HG02798 (cell line): Measurements from ENCODE around the gene CIC.
"Not testable (repeated sequence)": the region's sequence is repeated elsewhere in the genome, so short reads cannot be mapped to it uniquely, and the experiment has no call there.

ENCODE experiments used
- ATAC-seq: cut with Tn5 transposase; IDR thresholded peaks from one replicate; pipeline ENCODE4 v1.9.1; 2021; ENCODE audit warnings: mild to moderate bottlenecking; ENCODE audit not compliant: unreplicated experiment, poor library complexity

CIC gene

DNA sequence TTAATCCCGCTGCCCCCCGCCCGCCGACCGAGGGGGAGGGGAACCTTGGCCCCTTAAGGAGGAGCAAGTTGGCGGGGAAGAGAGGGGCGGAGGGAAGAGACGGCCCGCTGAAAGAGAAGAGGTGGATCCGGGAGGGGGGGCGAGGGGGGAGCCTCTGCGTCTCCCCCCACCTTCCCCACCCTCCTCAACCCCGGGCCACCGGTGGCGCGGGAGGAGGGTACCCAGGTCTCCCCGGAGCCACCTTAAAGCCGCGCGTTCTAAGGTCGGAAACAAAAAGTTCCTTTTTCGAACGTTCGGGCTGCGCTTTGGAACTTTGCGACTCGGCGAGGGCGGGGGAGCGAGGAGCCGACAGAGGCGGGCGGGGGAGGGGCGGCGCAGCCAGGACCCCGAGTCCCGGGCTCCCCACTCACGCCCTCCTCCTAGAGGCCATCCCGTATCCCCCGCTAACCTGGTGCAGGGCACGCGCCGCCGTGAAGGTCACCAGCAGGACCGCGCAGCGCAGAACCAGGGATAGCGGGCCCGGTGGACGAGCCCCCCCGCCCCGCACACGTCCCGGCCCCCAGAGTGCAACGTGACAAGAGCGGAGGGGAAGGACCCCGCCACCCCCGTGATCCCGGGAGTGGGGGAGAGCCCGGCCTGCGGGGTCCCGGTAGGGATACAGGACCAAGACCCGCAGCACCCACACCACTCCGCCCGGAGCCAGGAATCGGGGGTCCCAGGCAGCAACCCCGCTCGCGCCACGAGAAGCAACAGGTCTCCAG lies 14.8 kb upstream of the CIC start:
- ATAC-seq = peak; percentile 34

DNA sequence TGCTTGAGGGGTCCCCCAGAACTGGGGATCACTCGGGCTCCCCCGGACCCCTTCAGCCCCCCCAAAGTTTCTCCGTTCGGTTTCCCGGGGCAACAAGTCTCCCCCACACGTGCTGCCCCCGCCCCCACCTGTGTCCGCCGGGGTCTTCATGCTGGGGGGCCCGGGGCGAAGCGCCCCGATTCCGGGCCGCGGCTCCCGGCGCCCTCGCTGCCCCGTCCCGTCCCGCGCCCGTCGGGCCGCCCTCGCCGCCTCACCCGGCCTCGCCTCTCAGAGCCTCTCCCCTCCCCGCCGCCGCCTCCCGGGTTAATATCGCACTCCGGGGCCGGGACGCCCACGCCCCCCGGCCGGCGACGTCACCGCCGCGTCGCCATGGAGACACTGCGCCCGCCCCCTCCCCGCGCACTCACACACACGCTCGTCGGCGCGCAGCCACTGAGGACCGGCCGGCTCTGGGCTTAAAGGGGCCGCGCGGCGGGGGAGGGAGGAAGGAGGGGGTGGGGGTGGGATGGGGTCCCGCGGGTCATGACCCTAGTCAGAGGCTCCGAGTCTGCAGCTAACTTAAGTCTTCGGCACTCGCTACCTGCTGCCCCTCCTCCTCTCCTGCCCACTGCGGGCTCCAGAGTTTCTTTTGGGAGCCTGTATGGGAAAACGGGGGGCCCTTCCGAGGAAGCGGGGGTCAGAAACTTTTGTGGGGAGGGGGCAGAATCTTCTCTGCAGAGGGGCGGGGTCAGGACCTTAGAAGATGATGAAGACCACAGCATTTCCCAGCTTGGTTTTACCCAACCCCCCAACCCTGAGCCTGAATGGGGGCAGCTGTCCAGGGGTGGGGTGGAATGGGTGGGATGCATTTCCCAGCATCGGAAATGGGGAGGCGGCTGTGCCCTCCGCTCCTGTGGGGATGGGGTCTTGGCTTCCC lies 13.9 kb upstream of the CIC start, which contains the start of gene ERF:
ERF (minus strand) TSS at position 279 of the 916 bp plus-strand sequence; CDS start at position 150, 129 bp downstream.
- ATAC-seq = peak; percentile 78

DNA sequence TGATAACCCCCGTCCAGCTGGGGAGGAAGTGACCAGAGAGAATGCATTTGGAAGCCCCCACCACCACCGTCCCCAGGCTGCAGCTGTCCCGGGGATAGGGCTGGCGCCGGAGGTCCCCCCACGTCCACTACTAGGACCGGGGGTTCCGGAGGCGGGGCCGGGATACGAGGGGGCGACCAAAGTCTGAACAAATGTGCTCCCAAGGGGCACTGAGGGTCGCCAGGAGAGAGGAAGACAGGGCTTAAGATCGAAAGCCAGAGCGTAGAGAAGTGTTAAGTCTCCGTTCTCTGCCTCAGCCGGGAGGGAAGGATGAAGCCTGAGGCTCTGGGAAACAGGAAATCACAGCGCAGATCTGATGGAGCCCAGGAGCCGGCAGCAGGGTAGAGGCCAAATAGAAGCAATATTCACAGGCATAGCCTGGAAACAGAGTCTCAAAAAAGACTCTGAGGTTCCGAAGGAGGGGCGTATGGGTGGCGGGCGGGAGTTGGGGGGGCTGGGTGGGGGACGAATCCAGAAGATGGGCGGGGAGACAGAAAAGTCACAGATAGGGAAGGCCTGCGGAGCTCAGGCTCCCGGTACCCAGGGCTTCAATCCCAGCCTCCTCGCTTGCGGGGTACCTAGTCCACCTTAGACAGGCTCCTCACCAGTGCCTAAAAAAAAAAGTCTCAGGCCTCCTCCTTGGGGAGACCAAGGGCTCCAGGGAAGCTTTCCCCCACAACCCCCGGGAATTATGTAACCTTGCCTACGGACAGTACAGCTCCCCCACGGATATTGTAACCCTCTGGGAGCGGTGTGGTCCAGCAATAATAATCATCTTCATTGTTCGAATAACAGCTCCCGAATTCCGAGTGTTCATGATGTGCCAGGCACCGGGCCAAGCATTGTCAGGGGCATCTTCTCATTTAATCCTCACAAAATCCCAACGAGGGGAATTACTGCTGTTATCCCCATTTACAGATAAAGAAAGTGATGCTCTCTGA lies 13.0 kb upstream of the CIC start:
- no peak for ATAC-seq

DNA sequence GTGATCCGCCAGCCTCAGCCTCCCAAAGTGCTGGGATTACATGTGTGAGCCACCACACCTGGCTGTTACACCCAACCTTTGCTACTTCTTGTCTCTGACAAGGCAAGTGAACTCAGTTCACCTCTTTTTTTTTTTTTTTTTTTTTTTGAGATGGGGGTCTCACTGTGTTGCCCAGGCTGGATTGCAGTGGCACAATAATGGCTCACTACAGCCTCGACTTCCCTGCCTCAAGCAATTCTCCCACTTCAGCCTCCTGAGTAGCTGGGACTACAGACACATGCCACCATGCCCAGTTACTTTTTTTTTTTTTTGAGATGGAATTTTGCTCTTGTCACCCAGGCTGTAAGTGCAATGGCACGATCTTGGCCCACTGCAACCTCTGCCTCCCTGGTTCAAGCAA lies 11.2 kb upstream of the CIC start:
- not testable (repeated sequence) for ATAC-seq

DNA sequence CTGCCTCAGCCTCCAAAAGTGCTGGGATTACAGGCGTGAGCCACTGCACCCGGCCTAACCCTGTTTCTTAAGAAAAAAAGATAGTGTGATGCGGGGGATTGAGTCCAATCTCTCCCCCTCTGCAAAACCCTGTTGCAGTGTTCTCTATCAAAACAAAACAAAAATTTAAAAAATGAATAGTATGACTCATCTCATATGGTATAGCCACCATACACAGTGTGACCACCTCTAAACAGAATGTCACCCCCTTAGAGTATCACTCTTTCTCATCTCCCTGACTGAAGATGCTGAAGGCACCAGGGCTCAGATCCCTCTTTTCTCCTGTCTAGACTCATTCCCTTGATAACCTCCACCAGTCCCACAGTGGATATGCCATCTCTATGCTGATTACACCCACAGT lies 7.3 kb upstream of the CIC start:
- no peak for ATAC-seq

DNA sequence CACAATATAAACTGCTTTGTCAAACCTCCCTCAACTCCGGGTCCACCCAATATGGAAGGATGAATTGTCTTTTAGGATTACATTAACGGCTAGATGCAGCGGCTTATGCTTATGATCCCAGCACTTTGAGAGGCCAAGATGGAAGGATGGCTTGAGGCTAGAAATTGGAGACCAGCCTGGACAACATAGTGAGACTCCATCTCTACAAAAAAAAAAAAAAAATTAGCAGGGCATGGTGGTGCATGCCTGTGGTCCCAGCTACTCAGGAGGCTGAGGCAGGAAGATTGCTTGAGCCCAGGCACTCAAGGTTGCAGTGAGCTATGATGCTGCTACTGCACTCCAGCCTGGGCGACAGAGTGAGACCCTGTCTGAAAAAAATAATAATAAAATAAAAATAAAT lies 2.9 kb upstream of the CIC start:
- not testable (repeated sequence) for ATAC-seq

DNA sequence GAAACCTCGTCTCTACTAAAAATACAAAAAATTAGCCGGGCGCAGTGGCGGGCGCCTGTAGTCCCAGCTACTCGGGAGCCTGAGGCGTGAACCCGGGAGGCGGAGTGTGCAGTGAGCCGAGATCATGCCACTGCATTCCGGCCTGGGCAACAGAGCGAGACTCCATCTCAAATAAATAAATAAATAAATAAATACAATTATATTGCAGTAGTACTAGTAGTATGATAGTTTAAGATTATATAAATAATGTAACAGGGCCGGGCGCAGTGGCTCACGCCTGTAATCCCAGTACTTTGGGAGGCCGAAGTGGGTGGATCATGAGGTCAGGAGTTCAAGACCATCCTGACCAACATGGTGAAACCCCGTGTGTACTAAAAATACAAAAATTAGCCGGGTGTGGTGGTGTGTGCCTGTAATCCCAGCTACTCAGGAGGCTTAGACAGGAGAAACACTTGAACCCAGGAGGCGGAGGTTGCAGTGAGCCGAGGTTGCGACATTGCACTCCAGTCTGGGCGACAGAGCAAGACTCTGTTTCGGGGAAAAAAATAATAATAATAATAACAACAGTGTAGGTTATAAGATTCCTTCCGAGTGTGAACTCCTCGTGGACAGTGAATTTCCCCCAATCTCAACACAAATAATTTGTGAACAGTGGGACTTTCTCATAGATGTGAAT lies 2.0 kb upstream of the CIC start:
- ATAC-seq = not testable (repeated sequence)

DNA sequence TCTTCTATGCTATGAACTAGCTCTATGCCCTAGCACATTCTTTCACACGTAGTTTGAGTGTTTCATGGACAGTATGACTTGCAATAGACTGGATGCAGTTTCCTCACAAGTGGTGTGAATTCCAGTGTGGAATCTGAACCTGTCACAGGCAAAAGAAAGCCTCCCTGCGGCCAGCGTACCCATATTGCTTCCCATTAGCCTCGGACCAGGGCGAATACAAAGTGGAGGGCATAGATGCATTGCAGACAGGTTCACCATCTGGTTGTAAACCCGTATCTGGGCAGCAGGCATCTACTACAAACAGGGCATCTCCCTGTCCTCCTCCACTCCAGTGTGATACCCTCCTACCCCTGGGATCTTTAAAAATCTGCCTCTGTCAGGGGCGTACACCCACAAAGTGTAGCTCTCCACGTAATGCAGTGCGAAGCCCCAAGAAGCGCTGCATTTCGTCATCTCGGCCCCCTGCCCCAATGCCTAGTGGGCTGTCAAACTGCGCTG lies 1.4 kb upstream of the CIC start:
- no peak for ATAC-seq

DNA sequence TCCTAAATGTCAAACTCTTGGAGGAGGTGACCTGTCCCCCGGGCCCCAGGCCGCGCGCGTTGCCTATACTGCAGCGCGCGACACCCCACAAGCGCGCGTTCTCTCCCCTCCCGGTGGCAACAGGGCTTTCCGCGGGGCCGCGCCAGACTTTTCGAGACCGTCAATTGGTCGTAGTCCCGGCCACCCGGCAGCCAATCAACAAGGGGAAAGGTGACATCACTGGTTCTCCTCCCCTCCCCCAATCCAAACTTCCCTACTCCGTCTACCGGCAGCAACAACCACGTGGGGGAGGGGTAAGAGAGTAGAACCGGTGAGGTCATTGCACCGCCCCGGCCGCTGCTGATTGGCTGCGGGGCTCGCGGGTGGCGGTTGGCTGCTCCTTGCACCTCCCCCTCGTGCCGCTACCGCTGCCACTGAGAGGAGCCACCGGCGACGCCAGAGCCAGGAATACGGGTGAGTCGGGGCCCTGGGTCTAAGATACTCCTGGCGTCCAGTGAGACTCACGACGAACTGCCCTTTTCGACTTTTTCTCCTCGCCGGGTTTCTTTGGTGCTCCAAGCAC lies 829 bp upstream of the CIC start:
- peak; percentile 65 for ATAC-seq

DNA sequence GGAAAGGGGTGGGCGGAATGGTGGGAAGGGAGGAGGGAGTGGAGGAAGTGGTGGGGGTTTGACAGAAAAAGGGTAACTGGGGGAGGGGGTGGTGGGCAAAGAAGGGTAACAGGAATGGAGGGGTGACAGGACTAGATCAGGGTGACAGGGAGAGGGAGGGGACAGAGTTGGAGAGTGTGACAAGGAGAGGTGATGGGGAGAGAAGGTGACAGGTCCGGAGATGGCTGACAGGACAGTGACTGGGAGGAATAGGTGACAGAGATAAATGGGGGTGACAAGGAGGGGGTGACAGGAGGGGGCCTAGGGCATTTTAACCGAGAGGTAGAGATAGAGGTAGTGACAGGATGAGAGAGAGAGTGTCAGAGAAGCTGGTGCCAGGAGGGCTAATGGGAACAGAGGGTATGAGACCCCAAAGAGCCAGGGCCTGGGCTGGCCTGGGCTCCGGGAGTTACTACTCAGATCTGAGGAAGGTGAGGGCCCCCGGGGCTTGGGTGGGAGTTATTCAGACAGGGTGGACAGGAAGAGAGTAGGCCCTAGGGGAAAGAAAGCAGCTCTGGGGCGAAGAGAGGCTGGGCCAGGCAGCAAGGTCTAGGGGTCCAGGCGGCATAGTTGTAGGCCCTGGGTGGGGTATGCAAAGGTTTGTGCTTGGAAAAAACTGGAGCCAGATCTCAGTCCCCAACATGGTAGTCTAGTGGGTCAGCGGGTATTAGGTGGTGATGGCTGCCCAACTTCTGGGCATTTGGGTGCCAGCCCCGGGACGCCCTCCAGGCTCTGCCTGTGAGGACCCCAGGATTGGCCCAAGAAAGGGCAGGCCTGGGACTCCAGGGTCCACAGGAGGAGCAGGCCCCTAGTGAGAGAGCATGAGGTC lies 660 bp downstream of the CIC start:
- no peak for ATAC-seq

DNA sequence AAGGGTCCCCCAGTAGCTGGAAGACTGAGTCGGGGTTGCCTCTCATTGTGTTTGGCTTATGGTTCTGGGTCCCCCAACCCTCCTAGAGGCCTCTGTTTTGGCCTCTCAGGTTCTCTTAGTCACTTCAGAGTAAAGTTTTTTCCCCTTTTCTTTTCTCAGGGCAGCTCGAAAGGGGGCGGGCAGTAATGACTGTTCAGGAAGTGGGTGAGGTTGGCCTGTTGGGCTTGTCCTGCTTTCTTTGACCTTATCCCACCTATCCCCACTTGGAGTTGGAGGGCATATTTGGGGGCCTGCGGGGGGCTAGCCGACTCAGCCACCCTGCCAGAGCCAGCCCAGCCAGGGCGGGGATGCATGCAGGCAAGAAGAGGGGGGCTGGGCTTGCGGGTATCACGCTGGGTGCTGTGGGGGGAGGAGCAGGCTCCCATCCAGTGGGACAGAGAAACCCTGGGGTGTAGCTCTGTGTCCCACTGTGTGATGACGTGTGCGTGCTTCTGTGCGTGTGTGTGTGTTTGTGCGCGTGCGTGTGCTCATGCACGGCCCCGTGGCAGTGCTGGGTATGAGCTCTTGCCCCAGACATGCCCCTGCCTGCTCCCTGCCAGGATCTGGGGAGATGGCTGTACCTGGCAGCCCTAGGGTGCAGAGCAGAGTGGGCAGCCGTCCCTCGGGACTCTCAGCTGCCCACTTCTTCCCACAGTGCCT lies 1.4 kb downstream of the CIC start:
- no peak for ATAC-seq

DNA sequence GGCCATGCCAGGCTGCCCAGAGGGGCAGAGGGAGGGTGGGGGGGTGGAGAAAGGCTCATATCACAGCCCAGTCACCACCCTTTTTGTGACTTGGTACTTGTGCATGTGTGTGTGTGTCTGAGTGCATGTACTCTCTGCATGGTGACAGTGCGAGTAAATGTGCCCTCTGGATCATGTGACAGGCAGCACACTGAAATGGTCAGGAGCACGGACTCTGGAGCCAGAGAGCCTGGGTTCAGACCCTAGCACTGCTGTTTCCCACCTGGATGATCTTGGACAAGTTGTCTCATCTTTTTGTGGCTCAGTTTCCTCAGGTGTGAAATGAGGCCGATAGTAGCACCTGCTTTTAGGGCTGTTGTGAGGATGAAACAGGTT lies 2.0 kb downstream of the CIC start:
- ATAC-seq = no peak

DNA sequence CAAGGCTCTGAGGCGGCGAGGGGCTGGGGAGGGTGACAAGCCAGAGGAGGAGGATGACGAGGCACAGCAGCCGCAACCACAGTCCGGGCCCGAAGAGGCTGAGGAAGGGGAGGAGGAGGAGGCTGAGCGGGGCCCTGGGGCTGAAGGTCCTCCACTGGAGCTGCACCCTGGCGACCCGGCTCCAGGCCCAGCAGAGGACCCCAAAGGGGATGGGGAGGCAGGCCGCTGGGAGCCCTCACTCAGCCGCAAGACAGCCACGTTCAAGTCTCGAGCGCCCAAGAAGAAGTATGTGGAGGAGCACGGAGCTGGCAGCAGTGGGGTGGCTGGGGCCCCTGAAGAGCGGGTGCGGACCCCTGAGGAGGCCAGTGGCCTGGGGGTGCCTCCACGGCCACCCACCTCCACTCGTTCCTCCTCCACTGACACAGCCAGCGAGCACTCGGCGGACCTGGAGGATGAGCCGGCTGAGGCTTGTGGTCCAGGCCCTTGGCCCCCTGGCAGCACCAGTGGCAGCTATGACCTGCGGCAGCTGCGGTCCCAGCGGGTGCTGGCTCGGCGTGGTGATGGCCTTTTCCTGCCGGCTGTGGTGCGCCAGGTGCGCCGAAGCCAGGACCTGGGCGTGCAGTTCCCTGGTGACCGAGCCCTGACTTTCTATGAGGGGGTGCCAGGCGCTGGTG lies 2.9 kb downstream of the CIC start:
- no peak for ATAC-seq

DNA sequence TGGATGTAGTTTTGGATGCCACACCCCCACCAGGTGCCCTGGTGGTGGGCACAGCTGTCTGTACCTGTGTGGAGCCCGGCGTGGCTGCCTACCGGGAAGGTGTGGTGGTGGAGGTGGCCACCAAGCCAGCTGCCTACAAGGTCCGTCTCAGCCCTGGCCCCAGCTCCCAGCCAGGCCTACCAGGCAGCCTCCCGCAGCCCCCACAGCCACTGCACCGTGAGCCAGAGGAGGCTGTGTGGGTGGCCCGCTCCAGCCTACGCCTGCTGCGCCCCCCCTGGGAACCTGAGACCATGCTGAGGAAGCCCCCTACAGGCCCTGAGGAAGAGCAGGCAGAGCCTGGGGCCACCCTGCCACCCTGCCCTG lies 3.5 kb downstream of the CIC start:
- no peak for ATAC-seq

DNA sequence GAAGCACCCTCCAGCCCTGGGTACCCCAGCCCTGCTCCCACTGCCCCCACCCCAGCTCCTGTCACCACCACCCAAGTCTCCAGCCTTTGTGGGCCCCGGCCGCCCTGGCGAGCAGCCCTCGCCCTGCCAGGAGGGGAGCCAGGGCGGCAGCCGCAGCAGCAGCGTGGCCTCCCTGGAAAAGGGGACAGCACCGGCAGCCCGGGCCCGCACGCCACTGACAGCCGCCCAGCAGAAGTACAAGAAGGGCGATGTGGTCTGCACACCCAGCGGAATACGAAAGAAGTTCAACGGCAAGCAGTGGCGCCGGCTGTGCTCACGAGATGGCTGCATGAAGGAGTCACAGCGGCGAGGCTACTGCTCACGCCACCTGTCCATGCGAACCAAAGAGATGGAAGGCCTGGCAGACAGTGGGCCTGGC lies 3.9 kb downstream of the CIC start:
- ATAC-seq = no peak

DNA sequence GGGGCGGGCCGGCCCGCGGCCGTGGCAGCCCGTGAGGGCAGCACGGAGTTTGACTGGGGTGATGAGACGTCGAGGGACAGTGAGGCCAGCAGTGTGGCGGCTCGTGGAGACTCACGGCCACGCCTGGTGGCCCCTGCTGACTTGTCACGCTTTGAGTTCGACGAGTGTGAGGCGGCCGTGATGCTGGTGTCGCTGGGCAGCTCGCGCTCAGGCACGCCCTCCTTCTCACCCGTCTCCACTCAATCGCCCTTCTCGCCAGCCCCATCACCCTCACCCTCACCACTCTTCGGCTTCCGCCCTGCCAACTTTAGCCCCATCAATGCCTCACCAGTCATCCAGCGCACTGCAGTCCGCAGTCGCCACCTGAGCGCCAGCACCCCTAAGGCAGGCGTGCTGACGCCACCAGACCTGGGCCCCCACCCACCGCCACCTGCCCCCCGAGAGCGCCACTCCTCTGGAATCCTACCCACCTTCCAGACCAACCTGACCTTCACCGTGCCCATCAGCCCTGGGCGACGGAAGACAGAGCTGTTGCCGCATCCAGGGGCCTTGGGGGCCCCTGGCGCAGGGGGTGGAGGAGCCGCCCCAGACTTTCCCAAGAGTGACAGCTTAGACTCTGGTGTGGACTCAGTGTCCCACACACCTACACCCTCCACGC lies 4.5 kb downstream of the CIC start:
- no peak for ATAC-seq
